PC-9 (cell line): ENCODE data around the gene RBL2. TPM values are rescaled to one million over a fixed set of nuclear protein-coding genes. Genes with fewer than 3 reads are reported as not detected.

ENCODE experiments used
- BruUV-seq: library from RNA; stranded (reverse); fragments of 400-500 nt; replicated peaks from 2 replicates; lab custom pipeline; 2021; lab: Mats Ljungman, UMichigan
- CTCF ChIA-PET: fragments of 300-600 bp; sonication (Branson Sonifier 250); formaldehyde crosslinking; loops from one replicate; lab custom pipeline; 2022; ENCODE audit warnings: antibody characterized with exemption; lab: Charles Lee
- POLR2A ChIA-PET: fragments of 300-600 bp; sonication (Branson Sonifier 250); formaldehyde crosslinking; loops from one replicate; lab custom pipeline; 2022; ENCODE audit warnings: antibody characterized with exemption; ENCODE audit not compliant: unreplicated experiment; lab: Charles Lee
- DNase-seq, 2 experiments: peaks; one replicate each; pipeline versions ENCODE4 v3.0.0 to v3.0.0-alpha.2; 2015 to 2022; ENCODE audit warnings: mixed read lengths in 1 of 2
- H2AFZ ChIP-seq: fragments of 200-600 bp; sonication (generic); 2 replicates; pipeline ENCODE4 v1.8.1; 2017; ENCODE audit warnings: antibody characterized with exemption
- H3F3A ChIP-seq: fragments of 200-600 bp; sonication (generic); 2 replicates; pipeline ENCODE4 v1.8.1; 2017; ENCODE audit warnings: antibody characterized with exemption, mild to moderate bottlenecking, low read depth; ENCODE audit not compliant: insufficient read depth
- H3K27ac ChIP-seq: fragments of 200-600 bp; sonication (generic); 2 replicates; pipeline ENCODE4 v1.6.1; 2016; ENCODE audit warnings: mixed run types
- H3K27me3 ChIP-seq: fragments of 200-600 bp; sonication (generic); 2 replicates; pipeline ENCODE4 v1.6.1; 2016; ENCODE audit warnings: low read depth, mixed run types; ENCODE audit not compliant: insufficient read depth
- H3K36me3 ChIP-seq: fragments of 200-600 bp; sonication (generic); 2 replicates; pipeline ENCODE4 v1.6.1; 2016; ENCODE audit warnings: low read depth, mixed run types
- H3K4me1 ChIP-seq: fragments of 200-600 bp; sonication (generic); replicated peaks from 2 replicates; pipeline ENCODE4 v1.6.1; 2016; ENCODE audit warnings: mixed run types; ENCODE audit not compliant: insufficient read depth
- H3K4me2 ChIP-seq: fragments of 200-600 bp; sonication (generic); 2 replicates; pipeline ENCODE4 v1.6.1; 2017; ENCODE audit warnings: mixed run types
- H3K4me3 ChIP-seq: fragments of 200-600 bp; sonication (generic); 2 replicates; pipeline ENCODE4 v1.6.1; 2016; ENCODE audit warnings: mixed run types
- H3K79me2 ChIP-seq: fragments of 200-600 bp; sonication (generic); 2 replicates; pipeline ENCODE4 v1.6.1; 2017; ENCODE audit warnings: low read depth, mixed run types
- H3K9me2 ChIP-seq: fragments of 200-600 bp; sonication (generic); 2 replicates; pipeline ENCODE4 v1.8.1; 2017; ENCODE audit warnings: mild to moderate bottlenecking; ENCODE audit not compliant: insufficient read depth
- H3K9me3 ChIP-seq: fragments of 200-600 bp; sonication (generic); 2 replicates; pipeline ENCODE4 v1.8.1; 2016; ENCODE audit warnings: low read depth; ENCODE audit not compliant: insufficient read depth
- H4K20me1 ChIP-seq: fragments of 200-600 bp; sonication (generic); 2 replicates; pipeline ENCODE4 v1.8.1; 2017; ENCODE audit not compliant: insufficient read depth
- CTCF ChIP-seq: fragments of 200-600 bp; sonication (generic); conservative IDR thresholded peaks from 2 replicates; pipeline ENCODE4 v1.6.1; 2017; ENCODE audit warnings: mixed run types, antibody characterized with exemption, mild to moderate bottlenecking, moderate library complexity
- EZH2 ChIP-seq: fragments of 200-600 bp; sonication (generic); IDR thresholded peaks from 2 replicates; pipeline ENCODE4 v1.8.0; 2017; ENCODE audit warnings: antibody characterized with exemption, low read depth
- intact Hi-C: fragments of 100-400 bp; cut with micrococcal nuclease; formaldehyde crosslinking; loops from one replicate; pipeline ENCODE4 v1.10.0; 2022; ENCODE audit not compliant: unreplicated experiment
- total RNA-seq: library from RNA; stranded (reverse); gene quantifications from 2 replicates; pipeline ENCODE4 v1.2.3, GENCODE V29; 2021

Gene RBL2
- total RNA-seq, 1 experiment from 2014 or later, result 72.0 TPM

GRCh38 chr16:53412549-53412948 lies 21.7 kb upstream of the RBL2 start:
- Histone ChIP-seq H3K27ac (no peak overlapping the region), H4K20me1 (no peaks in the 10 kb centered on the region), H3K4me3 (no peak overlapping the region), H3F3A (peaks cover 9% of the 10 kb centered on the region; the same call in 1 of the 2 replicates), H3K27me3 (no peaks in the 10 kb centered on the region), H3K36me3 (no peaks in the 10 kb centered on the region), H3K4me1 (0 out of 2 replicates have a peak, but pooled peaks cover 7% of the 10 kb centered on the region), H2AFZ (no peak overlapping the region), H3K4me2 (no peak overlapping the region), H3K9me3 (no peaks in the 10 kb centered on the region), H3K9me2 (no peaks in the 10 kb centered on the region), H3K79me2 (no peaks in the 10 kb centered on the region)
- intact Hi-C loops, result no loop called here
- BruUV-seq, result no TSS peak
- no peak for DNase-seq
- CTCF ChIA-PET, result no interaction called here
- TF ChIP-seq CTCF, result no peak
- no peak for TF ChIP-seq EZH2
- POLR2A ChIA-PET, result no interaction called here

- TF ChIP-seq CTCF (no peak), EZH2 (no peak)
- H3K27me3 ChIP-seq, result no peaks in the 10 kb centered on the region
- no peaks in the 10 kb centered on the region for H4K20me1 ChIP-seq
- no peak for DNase-seq
- H3K9me2 ChIP-seq, result no peaks in the 10 kb centered on the region
- H3K4me3 ChIP-seq, result no peak overlapping the region
- CTCF ChIA-PET, result no interaction called here
- H3K4me1 ChIP-seq, result peaks cover 17% of the 10 kb centered on the region
- peaks cover 11% of the 10 kb centered on the region; the same call in 1 of the 2 replicates for H3F3A ChIP-seq
- POLR2A ChIA-PET, result interaction anchor here (0.7 kb wide), 1 partner anchor 89 kb away, joined by 5 read pairs; the partner anchor contains the start of gene AKTIP
- no peak overlapping the region for H3K4me2 ChIP-seq
- H2AFZ ChIP-seq, result no peak overlapping the region
- BruUV-seq, result no TSS peak
- intact Hi-C loops, result loop anchor here (2.0 kb wide), 1 partner anchor 15 kb away; no protein-coding TSS in a partner anchor
- H3K36me3 ChIP-seq, result no peaks in the 10 kb centered on the region
- H3K79me2 ChIP-seq, result no peaks in the 10 kb centered on the region
- H3K27ac ChIP-seq, result no peak overlapping the region
- no peaks in the 10 kb centered on the region for H3K9me3 ChIP-seq
These were observed 20.4 kb upstream of the RBL2 start for GRCh38 chr16:53413864-53414263.

GRCh38 chr16:53414381-53414780 lies 19.9 kb upstream of the RBL2 start:
- intact Hi-C loops, result loop anchor here (2.0 kb wide), 1 partner anchor 14 kb away; no protein-coding TSS in a partner anchor
- H4K20me1 ChIP-seq, result no peaks in the 10 kb centered on the region
- POLR2A ChIA-PET, result interaction anchor here (0.6 kb wide), 1 partner anchor 48 kb away, joined by 4 read pairs; no protein-coding TSS in a partner anchor
- DNase-seq, result peak in 1 of 2 experiments; percentile 60
- no peak for TF ChIP-seq EZH2
- no peak for TF ChIP-seq CTCF
- no peak overlapping the region for H2AFZ ChIP-seq
- H3K4me1 ChIP-seq, result peaks cover 22% of the 10 kb centered on the region
- no peaks in the 10 kb centered on the region for H3K79me2 ChIP-seq
- no peak overlapping the region for H3K4me2 ChIP-seq
- H3K4me3 ChIP-seq, result no peak overlapping the region
- TSS peak; percentile 57 for BruUV-seq
- no peaks in the 10 kb centered on the region for H3K27me3 ChIP-seq
- H3K9me3 ChIP-seq, result no peaks in the 10 kb centered on the region
- CTCF ChIA-PET, result interaction anchor here (0.7 kb wide), 1 partner anchor 21 kb away, joined by 6 read pairs; no protein-coding TSS in a partner anchor
- peaks cover 11% of the 10 kb centered on the region; the same call in 1 of the 2 replicates for H3F3A ChIP-seq
- H3K9me2 ChIP-seq, result no peaks in the 10 kb centered on the region
- H3K27ac ChIP-seq, result no peak overlapping the region
- H3K36me3 ChIP-seq, result no peaks in the 10 kb centered on the region
